ENCODE results near the gene EMB. TPM values are rescaled to one million over a fixed set of nuclear protein-coding genes. Genes with fewer than 3 reads are reported as not detected.

EMB gene, protein sequence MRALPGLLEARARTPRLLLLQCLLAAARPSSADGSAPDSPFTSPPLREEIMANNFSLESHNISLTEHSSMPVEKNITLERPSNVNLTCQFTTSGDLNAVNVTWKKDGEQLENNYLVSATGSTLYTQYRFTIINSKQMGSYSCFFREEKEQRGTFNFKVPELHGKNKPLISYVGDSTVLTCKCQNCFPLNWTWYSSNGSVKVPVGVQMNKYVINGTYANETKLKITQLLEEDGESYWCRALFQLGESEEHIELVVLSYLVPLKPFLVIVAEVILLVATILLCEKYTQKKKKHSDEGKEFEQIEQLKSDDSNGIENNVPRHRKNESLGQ
- 4.7 to 7.1 TPM (median 5.7 TPM) in 5 replicates for total RNA-seq (2022; extraction: Qiagen RNA extraction; ENCODE audit: low read depth)

DNA sequence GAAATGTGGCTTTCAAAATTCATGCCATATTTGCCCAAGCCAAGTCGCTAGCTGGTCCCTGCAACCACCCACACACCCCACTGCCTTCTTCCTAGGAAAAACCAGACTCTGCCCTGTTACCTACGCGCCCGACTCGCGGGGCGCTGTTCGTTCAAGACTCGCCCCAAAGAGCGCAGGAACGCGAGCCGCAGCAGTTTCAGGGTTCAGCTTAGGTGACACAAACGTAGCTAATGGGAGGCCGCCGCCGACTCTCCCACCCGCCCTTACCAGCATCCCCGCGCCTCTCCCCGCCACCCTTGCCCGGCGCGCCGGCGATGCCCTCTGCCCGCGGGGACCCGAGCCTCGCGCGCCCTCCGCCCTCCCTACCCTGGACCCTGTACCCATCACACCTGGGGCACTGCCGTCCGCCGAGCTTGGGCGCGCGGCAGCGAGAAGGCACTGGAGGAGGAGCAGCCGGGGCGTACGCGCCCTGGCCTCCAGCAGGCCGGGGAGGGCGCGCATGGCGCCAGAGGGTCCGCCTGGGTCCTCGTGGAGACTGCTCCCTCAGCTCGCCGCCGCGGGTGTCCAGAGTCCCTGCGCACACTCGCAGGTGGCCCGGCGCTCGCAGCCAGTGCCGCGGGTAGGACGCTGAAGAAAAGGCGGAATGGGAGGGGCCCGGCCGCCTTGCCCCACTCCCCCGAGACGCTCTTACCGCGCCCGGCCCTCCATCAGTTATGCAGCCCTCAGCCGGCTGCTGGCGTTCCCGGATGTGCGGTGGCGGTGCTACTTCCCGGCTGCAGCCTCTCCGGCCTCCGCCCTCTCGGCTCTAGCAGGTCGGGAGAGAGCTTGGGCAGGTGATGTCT, at the start of gene EMB:
EMB (minus strand) TSS at position 638 of the 842 bp plus-strand sequence; CDS start at position 501, 137 bp downstream.

Other genes starting within 250 kb of the EMB start
- gene PARP8, start 225.3 kb upstream of the EMB start, total RNA-seq (2022; extraction: Qiagen RNA extraction; ENCODE audit: low read depth): 0.08 to 0.15 TPM (median 0.10 TPM) in 4 of 5 replicates, not detected in the other